GM18517 (cell line): ENCODE measurements around the gene PRSS2.
"Not testable (repeated sequence)": the region's sequence is repeated elsewhere in the genome, so short reads cannot be mapped to it uniquely, and the experiment has no call there.

Source experiments
- ATAC-seq: cut with Tn5 transposase; IDR thresholded peaks from one replicate; pipeline ENCODE4 v1.9.1; 2021; ENCODE audit warnings: mild to moderate bottlenecking, moderate library complexity; ENCODE audit not compliant: unreplicated experiment

The PRSS2 gene

GRCh38 chr7:142758312-142758711 is 12.5 kb upstream of the PRSS2 start:
- not testable (repeated sequence) for ATAC-seq

DNA sequence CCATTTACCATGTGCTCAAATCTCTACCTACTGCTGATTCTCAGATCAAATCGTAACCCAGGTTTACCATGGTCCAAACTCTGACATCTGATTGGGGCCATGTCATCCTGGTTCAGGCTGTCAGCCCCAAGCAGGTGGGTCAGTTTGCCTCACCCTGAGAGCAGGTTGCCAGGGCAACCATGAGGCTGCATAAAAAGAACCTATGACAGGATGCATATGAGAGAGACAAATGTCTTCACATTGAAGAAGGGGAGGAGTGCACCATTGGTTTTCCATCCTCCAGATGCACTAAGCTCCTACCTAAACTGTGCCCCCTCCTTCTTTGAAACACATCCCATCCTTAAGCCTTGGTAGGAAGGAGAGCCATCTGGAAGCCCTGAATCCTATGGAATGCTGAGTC is 11.3 kb upstream of the PRSS2 start:
- ATAC-seq, result no peak

DNA sequence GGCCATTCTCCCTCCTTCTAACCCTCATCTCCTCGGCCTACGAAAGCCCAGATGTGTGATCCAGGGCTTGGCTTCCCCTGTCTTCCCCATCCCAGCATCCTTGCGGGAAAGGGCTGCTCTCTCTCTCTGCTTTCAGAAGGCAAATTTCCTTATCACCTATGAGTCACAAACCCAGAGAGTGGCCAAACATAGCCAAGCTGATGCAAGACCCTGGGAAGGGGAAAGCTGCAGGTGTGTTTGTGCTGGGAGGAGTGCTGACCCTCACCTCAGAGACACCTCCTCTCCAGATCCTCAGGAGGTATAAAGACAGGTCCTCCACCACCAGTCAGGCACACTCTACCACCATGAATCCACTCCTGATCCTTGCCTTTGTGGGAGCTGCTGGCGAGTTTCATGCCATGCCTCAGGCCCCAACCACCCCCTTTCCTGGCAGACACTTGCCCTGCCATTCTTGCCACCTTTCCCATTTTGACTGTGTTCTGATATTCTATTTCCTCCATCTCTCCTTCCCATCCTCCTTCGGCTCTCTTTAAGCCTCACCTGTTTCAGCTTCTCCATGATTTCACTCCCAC is 10.6 kb upstream of the PRSS2 start:
- ATAC-seq, result no peak

DNA sequence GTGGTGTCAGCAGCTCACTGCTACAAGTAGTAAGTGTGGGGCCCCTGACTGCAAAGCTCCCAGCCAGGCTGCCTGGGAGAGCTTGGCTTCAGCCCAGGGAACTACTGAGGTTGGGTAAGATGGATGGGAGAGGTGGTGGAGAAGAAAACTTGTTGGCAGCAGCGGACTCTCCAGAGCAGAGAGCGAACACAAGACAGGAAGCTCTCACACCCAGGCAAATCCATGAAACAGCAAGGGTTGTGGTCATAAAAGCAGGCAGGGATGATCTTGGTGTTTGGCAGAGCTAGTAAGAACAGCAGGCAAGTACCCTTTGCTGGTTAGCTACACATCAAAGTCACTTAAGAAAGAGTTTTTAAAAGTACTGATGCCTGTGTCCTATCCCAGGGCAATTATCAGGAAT is 9.2 kb upstream of the PRSS2 start:
- not testable (repeated sequence) for ATAC-seq

- no peak for ATAC-seq
These were observed 8.7 kb upstream of the PRSS2 start for GRCh38 chr7:142762104-142762503.

DNA sequence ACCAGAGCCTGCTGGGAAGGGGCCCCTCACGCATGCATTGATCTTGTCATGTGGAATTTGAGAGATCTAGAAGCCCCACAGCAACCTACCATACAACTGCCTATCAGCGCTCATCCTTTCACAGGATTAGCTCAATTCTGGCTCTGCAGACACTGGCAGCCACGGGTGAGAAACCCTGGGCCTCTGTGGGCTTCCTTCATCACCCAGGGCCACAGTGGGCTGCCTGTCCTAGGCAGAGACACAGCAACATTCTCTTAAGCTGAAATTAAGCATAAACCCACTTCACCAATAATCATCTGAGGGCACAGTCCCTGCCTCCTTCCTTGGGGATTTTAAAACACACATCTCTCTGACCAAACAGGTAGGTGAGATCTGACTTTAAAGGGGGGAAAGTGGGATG is 3.3 kb upstream of the PRSS2 start:
- ATAC-seq, result no peak

GRCh38 chr7:142767861-142768260 is 2.9 kb upstream of the PRSS2 start:
- ATAC-seq, result no peak

- ATAC-seq, result not testable (repeated sequence)
These were observed 1.9 kb upstream of the PRSS2 start for GRCh38 chr7:142768885-142769284.

GRCh38 chr7:142771353-142771723 is 568 bp downstream of the PRSS2 start:
- peak; percentile 79 for ATAC-seq

DNA sequence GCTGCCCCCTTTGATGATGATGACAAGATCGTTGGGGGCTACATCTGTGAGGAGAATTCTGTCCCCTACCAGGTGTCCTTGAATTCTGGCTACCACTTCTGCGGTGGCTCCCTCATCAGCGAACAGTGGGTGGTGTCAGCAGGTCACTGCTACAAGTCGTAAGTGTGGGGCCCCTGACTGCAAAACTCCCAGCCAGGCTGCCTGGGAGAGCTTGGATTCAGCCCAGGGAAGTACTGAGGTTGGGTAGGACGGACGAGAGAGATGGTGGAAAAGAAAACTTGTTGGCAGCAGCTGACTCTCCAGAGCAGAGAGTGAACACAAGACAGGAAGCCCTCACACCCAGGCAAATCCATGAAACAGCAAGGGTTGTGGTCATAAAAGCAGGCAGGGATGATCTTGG is 1.3 kb downstream of the PRSS2 start:
- no peak for ATAC-seq

GRCh38 chr7:142772673-142773072 is 1.9 kb downstream of the PRSS2 start:
- no peak for ATAC-seq

GRCh38 chr7:142773230-142773629 is 2.5 kb downstream of the PRSS2 start:
- no peak for ATAC-seq

- no peak for ATAC-seq
These were observed 3.4 kb downstream of the PRSS2 start for GRCh38 chr7:142773937-142774744.

DNA sequence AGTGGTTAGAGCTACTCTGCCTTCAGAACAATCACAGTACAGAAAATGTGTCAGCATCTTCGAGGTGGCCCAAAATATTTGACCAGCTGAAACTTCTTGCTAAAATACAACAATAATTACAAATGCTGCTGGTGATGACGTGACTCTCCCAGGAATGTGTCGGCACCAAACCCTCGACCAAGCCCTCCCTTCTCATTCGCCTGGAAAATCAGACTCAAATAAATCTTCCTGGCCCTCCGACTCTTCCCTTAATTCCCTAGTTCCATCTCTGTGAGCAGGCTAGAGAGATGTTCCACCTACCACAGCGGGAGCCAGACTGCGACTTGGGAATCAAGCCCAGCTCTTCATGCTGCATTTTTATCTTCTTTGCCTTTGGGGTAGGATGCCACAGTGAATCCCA is 4.1 kb downstream of the PRSS2 start:
- ATAC-seq, result no peak

GRCh38 chr7:142775351-142776115 is 4.8 kb downstream of the PRSS2 start:
- not testable (repeated sequence) for ATAC-seq

DNA sequence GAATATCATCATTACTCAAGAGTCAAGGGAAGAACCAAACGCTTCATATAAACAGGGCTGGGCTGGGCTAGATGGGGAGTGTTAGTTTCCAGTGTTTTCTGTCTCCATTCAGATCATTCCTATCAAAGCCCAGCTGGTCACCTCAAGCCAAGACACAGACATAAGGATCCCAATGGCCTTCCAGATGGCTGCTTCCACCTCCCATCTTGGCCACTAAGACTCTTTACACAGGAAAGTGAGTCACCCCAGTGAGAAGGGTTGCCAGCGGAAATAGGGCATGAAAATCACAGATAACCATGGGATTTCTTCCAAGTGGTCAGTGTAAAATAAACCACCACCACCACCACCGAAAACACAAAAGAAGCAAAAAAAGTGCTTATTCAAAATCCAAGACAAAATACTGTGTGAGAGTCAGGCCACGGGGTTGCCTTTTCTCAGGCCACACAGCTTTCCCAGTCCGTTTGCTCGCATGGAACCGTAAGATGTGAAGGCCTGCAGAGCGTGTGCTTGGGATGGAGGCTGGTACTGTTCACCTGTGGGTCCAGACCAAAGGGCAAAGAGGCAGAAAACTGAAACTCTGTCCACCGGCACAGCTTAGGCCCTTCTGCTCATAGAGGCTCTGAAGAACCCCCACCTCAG is 5.6 kb downstream of the PRSS2 start:
- no peak for ATAC-seq

GRCh38 chr7:142776845-142777225 is 6.1 kb downstream of the PRSS2 start:
- not testable (repeated sequence) for ATAC-seq

DNA sequence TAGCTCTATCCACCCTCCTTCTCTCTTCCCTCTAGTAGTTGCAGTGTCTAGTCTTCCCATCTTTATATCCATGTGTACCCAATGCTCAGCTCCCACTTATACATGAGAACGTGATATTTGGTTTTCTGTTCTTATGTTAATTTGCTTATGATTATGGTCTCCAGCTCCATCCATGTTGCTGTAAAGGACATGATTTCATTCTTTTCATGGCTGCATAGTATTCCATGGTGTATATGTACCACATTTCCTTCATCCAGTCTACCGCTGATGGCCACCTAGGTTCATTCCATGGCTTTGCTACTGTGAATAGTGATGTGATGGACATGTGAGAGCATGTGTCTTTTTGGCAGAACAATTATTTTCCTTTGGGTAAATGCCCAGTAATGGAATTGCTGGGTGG is 6.5 kb downstream of the PRSS2 start:
- no peak for ATAC-seq

DNA sequence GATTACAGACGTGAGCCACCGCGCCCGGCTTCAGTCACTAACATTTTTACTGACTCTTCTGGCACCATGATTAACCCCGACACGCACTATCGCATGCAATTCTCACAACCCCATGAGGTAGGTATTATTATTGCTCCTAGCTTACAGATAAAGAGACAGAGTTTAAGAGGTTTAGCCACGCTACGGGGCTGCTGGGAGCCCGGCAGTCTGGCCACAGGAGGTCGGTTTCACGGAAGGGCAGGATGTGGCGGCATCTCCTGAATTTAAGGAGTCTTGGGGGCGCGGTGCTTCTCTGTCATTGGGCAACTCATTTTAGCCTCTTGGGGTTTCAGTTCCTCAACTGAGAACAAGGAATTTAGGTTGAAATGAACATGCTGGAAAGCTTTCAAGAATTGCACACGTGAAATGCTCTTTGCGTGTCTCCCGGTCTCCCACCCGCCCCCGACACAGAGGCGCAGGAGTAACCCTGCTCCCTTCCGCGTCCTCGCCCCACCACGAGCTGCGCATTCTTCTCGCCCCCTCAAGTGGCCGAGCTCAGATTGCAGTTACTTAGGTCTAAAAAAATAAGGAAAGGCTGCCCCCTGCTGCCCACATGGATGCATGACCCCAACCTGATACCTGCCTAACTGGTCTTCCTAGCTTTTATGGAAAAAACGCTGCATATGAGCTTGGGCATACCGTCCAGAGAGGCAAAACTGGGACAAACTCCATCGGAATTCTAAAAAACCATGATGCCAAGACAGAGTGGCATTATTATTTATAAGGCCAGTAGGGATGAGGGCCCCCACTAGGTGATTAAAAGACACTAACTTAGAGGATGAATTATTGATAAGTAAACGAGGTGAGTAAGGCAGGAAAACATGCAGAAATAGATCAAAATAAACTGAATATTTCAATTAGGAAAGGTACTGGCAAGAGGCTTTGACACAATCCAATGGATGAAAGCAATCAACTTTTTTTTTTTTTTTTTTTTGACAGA is 12.4 kb downstream of the PRSS2 start:
- ATAC-seq, result peak; percentile 97

DNA sequence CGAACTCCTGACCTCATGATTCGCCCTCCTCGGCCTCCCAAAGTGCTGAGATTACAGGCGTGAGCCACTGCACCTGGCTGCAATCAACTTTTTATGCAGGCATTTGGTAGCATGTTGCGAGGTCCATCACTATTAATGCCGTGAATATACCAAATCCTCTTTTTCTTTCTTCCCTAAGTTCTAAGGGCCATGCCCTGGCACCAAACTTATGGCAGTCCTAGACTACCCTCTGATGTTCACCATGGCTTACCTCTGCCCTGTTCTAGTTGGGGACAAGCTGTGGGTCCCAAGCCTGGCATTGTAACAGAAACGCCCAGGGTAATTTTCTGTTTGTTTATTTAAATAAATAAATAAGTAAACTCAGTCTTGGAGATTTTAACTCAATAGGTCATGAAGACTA is 13.3 kb downstream of the PRSS2 start:
- ATAC-seq, result no peak
